ENCODE measurements around the gene TCIRG1.

TCIRG1 gene

DNA sequence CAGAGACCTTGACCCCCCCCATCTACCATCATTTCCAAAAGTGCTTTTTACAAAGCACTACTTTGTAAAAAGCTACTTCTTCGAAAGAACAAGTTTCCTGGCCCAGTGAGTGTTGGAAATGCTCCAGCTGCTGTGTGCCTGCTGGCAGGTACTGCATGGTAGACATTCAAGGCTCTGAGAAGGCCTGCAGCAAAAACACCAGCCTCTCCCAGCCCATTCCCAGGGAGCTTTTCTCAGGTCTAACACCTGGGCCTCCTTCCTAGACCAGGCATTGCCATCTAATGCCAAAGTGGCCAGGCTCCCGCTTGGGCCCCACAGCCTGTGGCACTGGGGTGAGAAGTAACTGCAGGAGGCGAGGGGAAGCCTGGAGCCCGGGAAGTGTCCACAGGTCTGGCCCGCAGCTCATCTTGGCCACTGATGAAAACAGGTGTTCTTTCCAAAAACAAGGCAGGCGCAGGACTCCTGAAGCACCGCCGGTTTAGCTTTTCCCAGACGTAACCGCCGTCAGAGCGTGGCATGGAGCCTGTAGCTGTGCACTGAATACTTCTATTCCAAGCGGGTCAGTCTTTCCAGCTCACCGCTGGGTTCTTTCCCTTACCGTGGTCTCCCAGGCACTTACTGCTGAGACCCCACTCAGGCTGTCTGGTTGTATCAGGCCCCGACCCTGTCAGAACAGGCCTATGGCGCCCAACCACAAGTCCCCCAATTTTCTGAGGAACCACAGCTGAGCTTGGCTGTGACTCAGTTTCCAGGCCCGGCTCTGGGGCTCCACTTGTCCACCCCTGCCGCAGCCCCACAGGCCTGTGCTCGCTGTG is 1.2 kb upstream of the TCIRG1 start:
- DNase-seq = no peak

DNA sequence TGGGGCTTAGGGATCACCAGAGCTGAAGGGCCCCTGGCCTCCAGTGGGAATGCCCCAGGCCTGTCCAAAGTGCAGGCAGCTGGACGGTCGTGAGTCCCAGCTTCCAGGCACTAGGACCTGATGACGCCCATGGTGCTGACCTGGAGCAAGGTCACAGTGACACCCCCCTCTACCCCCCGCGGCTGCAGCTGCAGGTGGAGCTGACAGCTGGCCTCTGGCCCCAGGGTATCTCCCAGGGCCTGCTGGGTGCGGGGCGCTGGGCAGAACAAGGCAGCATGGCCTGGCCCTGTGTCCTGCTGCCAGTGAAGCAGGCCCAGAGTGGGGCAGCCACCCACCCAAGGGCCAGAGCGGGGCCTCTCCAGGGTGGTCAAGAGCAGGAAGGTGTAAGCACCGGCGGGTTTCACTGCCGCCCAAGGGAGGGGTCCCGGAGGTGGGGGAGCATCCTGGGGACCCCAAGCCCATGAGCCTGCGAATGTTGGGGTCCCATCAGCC is 553 bp upstream of the TCIRG1 start:
- DNase-seq = no peak

DNA sequence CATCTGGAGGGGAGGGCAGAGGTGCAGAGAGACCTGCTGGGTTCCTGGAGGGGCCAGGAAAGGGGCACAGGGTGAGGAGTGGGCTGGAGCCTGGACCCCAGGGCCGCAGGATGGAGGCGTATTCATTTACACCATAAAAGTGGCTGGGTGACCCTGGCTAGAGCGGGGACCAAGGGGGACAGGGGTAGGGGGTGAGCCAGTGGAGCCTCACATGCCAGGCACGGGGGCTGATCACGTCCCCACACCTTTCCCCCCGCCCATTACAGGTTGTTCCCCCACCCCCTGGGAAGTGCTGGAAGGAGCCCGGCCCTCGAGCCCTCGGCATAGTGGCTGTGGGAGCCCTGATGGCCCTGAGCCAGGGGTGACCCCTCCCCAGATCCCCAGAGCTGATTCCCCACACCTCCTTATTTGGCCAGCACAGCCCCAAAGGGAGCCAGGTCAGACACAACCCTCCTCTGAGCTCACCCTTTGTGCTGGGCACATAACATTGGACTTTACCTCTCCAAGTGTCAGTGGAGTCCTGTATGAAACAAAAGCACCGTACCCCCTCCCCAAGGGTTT is 781 bp downstream of the TCIRG1 start:
- no peak for DNase-seq

DNA sequence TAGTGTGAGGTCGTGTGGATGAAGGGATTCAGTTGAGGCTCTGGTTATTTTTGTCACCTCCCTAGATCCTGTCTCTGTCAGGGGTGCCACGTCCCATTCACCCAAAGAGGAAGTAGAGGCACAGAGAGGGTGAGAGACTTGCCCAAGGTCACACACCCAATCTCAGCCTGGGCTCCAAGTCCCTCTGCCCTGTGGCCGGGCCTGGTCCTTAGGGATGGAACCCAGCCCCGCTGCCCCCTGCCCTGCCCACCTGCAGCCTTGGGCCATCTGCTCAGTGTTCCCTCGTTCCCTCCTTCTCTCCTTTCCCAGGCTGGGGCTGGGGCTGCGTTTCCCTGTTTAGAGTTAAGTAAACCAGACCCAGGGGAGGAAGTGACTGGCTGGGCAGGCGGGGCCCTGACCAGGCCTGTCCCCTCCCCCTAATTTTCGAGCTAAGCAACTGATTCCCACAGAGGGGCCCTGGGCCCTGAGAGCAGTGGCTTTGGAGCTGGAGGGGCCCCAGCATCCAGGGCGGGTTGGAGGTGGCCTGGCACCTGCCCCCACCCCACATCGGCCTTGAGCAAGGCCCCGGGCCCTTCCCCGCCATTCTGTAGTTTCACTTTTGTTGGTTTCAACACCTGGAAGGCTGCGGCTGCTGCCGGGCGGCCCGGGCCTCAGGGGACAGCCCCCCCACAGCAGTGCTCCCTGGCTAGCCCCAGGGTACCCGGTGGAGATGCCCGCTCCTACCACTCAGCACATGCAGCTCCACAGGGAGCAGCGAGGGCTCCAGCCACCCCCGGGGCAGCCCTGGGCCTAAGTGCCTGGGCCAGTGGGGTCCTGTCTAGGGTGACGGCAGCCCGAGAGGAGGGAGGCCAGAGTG is 1.5 kb downstream of the TCIRG1 start:
- peak; percentile 19 for DNase-seq

DNA sequence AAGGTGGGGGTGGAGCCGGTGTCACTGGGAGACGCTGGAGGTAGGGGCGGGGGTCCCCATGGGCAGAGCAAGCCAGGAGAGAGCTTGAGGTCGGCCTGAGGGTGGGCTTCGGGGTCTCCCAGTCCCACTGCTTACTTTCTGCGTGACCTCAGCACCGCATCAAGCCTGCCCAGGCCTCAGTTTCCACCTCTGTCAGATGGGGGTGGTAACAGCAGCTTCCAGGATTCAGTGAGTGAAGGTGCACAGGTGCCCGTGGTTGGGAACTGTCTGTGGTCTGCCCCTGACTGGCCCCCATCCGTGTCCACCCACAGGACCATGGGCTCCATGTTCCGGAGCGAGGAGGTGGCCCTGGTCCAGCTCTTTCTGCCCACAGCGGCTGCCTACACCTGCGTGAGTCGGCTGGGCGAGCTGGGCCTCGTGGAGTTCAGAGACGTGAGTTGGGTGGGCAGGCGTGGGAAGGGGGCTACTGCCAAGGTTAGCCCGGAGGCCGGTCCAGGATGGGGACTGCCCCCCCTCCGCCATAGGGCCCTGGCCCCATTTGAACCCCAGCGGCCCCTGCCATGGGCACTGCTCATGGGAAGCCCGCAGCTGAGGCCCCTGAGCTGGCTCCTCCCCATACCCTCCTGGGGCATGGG is 2.2 kb downstream of the TCIRG1 start:
- no peak for DNase-seq

DNA sequence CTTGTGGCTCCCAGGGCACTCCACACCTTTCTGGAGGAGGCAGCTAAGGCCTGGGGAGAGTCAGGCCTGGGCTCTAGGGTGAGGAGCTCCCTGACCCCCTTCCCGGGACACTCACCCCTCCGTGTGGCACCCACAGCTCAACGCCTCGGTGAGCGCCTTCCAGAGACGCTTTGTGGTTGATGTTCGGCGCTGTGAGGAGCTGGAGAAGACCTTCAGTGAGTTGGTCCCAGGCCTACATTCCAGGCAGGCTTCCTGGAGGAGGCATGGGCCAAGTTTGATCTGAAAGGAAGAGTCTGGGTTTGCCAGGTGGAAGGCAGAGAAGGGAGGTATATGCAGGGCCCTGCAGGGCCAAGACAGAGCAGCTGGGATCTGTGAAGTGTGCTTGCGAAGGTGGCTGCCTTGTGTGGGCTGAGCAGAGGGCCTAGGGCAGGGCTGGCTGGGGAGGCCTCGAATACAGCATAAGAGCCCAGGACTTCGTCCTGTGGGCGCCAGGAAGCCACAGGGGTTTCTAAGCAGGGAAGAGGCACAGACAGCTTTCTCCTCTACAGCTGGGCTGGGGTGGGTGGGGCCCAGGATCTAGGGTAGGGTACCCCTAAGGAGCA is 2.9 kb downstream of the TCIRG1 start:
- DNase-seq = no peak

DNA sequence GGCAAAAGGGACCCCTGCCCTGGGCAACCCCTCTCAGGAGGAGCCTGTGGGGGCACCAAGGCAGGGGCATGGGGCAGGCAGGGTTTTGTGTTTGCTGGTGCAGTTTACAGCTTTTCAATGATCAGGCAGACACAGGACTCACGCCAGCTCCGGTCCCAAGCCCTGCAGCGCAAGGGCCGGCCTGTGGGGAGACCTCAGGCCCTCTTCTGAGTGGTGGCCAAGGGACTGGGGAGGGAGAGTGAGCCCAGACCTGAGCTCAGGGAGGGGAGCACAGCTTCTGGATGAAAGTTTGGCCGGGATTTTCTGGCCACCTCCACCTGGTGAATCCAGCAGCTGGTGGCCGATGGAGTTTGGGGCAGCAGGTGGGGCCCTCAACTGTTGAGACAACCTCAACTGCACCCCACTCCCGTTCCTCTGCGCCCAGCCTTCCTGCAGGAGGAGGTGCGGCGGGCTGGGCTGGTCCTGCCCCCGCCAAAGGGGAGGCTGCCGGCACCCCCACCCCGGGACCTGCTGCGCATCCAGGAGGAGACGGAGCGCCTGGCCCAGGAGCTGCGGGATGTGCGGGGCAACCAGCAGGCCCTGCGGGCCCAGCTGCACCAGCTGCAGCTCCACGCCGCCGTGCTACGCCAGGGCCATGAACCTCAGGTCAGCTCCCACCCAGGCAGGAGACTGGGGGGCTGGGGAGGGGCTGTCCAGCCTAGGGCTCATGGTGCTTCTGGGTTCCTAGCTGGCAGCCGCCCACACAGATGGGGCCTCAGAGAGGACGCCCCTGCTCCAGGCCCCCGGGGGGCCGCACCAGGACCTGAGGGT is 3.6 kb downstream of the TCIRG1 start:
- DNase-seq = no peak

DNA sequence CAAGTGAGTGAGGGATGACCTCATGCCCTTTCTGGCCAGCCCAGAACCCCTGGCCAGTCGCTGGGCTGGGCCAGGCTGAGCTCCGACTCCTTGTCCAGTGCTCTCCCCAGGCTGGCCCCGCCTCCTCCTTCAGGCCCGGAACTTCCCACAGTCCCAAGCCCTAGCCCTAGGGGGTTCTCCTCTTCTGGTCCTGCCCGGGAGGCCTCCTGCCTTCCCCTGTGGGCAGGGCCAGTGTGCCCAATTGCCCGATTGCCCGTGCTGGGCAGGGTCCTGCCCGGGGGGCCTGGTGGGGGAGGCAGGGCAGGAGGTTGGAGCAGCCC is 4.2 kb downstream of the TCIRG1 start:
- no peak for DNase-seq

DNA sequence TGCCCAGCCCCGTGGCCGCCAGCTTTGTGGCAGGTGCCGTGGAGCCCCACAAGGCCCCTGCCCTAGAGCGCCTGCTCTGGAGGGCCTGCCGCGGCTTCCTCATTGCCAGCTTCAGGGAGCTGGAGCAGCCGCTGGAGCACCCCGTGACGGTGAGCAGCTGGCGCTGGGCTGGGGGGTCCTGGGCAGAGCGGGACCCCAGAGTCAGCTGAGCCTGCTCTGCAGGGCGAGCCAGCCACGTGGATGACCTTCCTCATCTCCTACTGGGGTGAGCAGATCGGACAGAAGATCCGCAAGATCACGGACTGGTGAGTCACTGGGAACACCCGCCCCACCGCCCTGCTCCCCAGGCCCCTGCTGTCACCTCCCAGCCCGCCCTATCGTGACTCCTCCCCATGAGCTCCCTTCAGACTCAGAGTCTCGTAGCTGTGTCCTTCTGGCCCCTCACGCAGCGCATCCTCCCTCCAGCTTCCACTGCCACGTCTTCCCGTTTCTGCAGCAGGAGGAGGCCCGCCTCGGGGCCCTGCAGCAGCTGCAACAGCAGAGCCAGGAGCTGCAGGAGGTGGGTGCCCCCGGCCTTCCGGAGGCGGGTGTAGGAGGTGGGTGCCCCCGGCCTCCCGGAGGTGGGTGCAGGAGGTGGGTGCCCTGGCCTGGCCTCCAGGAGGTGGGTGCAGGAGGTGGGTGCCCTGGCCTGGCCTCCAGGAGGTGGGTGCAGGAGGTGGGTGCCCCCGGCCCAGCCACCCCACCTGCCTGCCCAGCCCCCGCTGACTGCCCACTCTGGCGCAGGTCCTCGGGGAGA is 4.7 kb downstream of the TCIRG1 start:
- DNase-seq = no peak

DNA sequence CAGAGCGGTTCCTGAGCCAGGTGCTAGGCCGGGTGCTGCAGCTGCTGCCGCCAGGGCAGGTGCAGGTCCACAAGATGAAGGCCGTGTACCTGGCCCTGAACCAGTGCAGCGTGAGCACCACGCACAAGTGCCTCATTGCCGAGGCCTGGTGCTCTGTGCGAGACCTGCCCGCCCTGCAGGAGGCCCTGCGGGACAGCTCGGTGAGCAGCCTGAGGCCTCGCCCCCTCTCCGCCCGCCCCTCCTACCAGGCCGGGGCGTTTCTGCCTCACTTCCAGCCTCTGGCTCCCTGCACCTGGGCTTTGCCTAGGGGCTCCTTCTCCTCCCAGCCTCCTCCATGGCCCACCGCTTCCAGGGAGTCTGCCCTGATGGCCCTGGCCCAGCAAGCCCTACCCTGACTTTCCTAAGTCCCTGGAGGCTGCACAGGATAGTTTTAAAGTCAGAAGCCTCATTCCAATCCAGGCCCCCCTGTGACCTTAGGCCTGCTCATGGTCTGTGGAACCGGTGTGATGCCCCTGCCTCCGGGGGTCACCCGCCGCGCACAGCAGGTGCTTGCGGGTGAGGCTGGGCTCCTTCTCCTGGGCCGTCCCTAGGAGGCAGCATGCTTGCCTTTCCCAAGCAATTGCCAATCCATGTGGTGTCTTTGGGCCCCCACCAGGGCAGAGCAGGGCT is 5.5 kb downstream of the TCIRG1 start:
- no peak for DNase-seq

DNA sequence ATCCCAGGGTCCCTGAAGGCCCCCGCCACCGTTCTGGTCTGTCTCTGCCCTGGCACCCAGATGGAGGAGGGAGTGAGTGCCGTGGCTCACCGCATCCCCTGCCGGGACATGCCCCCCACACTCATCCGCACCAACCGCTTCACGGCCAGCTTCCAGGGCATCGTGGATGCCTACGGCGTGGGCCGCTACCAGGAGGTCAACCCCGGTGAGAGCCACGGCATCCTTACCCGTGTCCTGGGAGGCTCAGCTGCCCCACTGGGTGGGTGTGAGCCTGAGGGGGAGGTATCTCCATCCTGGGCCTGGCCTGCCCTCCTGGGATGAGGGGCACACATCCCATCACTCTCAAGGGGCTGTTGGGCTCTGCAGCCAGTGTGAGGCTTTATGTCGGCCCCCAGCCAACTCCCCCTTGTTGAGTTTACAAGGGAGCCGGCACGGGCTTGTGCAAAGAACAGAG is 6.1 kb downstream of the TCIRG1 start:
- no peak for DNase-seq

DNA sequence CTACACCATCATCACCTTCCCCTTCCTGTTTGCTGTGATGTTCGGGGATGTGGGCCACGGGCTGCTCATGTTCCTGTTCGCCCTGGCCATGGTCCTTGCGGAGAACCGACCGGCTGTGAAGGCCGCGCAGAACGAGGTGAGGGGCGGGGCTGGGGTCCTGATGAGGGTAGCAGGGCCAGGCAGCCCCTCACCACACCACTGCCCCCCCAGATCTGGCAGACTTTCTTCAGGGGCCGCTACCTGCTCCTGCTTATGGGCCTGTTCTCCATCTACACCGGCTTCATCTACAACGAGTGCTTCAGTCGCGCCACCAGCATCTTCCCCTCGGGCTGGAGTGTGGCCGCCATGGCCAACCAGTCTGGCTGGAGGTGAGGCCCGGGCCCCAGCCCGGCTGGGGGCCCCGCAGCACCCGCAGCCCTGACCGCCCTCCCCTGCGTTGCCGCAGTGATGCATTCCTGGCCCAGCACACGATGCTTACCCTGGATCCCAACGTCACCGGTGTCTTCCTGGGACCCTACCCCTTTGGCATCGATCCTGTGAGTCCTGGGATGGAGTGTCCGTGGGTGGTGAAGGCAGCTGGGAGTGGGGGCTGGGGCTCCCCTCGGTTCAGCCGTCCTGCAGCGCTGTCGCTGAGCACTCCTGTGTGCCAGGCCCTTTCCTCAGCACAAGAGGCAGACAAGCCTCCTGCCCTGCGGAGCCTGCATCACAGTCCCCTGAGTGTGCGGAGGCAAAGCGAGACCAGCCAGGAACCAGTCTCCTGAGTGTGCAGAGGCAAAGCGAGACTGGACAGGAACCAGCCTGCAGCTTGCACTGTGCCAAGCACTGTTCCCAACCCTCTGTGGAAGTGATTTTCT is 8.8 kb downstream of the TCIRG1 start:
- DNase-seq = no peak

DNA sequence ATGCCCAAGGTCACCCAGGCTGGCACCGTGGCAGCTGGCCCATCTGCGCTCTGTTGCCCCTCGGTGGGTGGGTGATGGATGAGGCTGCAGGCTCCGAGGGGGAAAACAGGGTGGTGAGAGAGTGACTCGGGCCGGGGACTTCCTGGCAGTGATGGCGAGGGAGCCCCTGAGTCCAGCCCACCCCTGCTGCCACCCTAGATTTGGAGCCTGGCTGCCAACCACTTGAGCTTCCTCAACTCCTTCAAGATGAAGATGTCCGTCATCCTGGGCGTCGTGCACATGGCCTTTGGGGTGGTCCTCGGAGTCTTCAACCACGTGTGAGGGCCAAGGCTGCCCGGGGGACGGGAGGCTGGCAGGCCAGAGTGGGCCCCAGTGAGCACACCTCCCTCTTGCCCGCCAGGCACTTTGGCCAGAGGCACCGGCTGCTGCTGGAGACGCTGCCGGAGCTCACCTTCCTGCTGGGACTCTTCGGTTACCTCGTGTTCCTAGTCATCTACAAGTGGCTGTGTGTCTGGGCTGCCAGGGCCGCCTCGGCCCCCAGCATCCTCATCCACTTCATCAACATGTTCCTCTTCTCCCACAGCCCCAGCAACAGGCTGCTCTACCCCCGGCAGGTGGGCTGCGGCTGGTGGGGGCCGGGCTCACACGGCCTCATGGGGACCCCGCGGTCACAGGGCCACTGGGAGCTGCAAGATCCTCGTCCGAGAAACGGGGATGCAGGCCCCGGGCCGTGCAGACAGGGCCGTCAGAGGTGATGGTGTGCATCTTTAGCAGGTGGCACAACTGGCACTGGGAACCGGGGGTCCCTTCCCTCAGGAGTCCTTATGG is 10.1 kb downstream of the TCIRG1 start:
- DNase-seq = no peak

DNA sequence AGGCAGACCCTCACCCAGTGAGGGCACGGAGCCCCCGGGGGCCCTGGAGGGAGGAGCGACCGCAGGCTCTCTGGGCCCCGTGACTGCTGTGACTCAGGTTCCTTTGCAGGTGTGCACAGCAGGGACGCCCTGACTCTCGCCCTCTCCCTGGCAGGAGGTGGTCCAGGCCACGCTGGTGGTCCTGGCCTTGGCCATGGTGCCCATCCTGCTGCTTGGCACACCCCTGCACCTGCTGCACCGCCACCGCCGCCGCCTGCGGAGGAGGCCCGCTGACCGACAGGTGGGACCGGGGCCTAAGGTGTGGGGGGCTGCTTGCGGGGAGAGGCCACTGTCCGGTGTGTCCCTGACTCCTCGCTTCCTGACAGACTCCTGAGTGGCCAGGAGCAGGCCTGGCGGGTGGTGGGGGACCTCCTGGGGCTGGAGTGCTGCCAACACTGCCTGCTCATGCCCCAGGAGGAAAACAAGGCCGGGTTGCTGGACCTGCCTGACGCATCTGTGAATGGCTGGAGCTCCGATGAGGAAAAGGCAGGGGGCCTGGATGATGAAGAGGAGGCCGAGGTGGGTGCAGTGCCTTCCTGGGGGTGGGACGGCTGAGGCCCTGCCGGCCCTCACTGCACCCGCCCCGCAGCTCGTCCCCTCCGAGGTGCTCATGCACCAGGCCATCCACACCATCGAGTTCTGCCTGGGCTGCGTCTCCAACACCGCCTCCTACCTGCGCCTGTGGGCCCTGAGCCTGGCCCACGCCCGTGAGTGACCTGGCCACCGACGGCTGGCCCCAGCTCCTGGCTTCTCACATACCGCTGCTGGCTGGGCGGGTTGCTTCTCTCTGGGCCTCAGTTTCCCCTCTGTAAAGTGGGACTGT is 10.9 kb downstream of the TCIRG1 start:
- DNase-seq = no peak

DNA sequence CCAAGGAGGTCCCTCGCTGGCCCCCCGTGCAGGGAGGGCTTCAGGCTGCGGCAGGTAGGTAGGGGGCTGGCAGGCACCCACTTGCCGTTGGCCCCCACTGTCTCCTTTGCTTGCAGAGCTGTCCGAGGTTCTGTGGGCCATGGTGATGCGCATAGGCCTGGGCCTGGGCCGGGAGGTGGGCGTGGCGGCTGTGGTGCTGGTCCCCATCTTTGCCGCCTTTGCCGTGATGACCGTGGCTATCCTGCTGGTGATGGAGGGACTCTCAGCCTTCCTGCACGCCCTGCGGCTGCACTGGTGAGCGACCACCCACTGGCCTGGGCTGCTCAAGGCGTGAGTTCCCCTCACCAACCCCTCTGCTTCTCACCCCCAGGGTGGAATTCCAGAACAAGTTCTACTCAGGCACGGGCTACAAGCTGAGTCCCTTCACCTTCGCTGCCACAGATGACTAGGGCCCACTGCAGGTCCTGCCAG is 11.6 kb downstream of the TCIRG1 start:
- no peak for DNase-seq

DNA sequence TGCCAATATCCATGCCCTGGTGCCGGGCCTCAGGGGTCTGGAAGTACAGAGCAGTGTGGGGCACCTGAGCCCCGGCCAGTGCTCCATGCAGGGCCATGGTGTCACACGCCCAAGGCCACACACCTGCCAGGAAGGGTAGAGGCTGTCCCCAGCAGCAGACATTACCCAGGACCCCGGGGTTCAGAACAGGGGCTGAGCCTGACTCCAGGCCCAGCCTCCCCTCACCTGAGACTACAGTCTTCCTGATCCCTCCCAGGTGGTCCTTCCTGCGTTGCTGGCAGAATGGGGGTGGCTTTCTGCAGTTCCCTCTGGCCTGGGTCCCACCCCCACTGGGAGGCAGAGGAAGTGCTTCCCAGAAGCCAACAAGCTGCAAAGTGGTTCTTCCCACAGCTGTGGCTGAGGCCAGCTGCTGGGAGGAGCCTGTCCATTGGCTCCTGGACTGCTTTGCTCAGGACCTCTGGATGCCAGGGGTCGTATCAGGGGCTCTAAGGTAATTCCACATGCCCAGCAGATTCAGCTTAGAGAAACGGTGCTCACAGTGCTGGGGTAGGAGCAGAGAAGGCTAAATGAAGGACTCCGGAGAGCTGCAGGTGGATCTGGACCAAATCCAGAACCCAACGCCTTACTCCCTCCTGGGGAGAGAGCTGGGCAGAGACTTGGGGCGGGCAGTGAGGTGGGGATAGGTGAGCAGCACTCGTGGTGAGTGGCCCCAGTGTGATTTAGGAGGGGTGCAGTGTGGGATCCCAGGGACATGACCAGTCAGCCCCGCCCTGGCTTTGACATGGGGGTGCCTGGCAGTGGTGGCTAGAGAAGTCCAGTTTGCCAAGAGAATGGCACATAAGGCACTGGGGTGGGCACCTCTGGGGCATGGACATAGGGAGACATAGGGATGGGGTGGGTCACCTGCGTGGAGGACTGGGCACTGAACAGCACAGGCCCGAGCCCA is 12.6 kb downstream of the TCIRG1 start:
- no peak for DNase-seq
